Peyer's patch (tissue), 4 donors: ENCODE measurements around the gene HDAC4. TPM values are rescaled to one million over a fixed set of nuclear protein-coding genes. Genes with fewer than 3 reads are reported as not detected.

Source experiments
- DNase-seq, 3 donors: peaks; one replicate each; pipeline ENCODE4 v3.0.0-alpha.2; 2017 to 2019
- H3K27ac ChIP-seq, 4 donors: fragments of 200-600 bp; sonication (generic); one replicate each; pipeline ENCODE4 v1.5.1; 2016 to 2019
- H3K27me3 ChIP-seq, 2 donors: fragments of 200-600 bp; sonication (generic); one replicate each; pipeline ENCODE4 v1.5.1; 2019
- H3K36me3 ChIP-seq, 3 donors: fragments of 200-600 bp; sonication (generic); one replicate each; pipeline ENCODE4 v1.5.1; 2016 to 2019
- H3K4me1 ChIP-seq, 4 donors: fragments of 200-600 bp; sonication (generic); one replicate each; pipeline ENCODE4 v1.5.1; 2016 to 2019
- H3K4me3 ChIP-seq, 4 donors: fragments of 200-600 bp; sonication (generic); 1 replicate in 3 of 4; 2 replicates in 1 of 4; pipeline ENCODE4 v1.5.1; 2016 to 2019; ENCODE audit warnings: mild to moderate bottlenecking in 1 of 4
- H3K9me3 ChIP-seq, 4 donors: fragments of 200-600 bp; sonication (generic); one replicate each; pipeline ENCODE4 v1.5.1; 2016 to 2019; ENCODE audit warnings: mild to moderate bottlenecking in 1 of 4
- POLR2A ChIP-seq, 2 donors: fragments of 450-650 bp; IDR thresholded peaks; one replicate each; pipeline ENCODE4 v1.5.1; 2017; ENCODE audit warnings: antibody characterized with exemption in 2 of 2, mild to moderate bottlenecking in 2 of 2, moderate library complexity in 2 of 2
- total RNA-seq, 4 donors: library from RNA; depleted of rRNA; stranded (reverse); fragments of >200 nt; gene quantifications; one replicate each; pipeline ENCODE4 v1.1.0, GENCODE V29; 2016
- TF ChIP-seq, protein P1 (sequence below), 6 experiments: fragments of 450-650 bp in 4 of 6; fragments of 200-600 bp in 2 of 6; sonication (generic) in 1 of 6; IDR thresholded peaks; one replicate each; pipeline ENCODE4 v1.5.1; 2017 to 2019; ENCODE audit warnings: antibody characterized with exemption in 6 of 6, mild to moderate bottlenecking in 3 of 6, moderate library complexity in 1 of 6

HDAC4 gene
- total RNA-seq, 4 donors from 2014 or later, result 28.9 to 198 (median 102) TPM

DNA sequence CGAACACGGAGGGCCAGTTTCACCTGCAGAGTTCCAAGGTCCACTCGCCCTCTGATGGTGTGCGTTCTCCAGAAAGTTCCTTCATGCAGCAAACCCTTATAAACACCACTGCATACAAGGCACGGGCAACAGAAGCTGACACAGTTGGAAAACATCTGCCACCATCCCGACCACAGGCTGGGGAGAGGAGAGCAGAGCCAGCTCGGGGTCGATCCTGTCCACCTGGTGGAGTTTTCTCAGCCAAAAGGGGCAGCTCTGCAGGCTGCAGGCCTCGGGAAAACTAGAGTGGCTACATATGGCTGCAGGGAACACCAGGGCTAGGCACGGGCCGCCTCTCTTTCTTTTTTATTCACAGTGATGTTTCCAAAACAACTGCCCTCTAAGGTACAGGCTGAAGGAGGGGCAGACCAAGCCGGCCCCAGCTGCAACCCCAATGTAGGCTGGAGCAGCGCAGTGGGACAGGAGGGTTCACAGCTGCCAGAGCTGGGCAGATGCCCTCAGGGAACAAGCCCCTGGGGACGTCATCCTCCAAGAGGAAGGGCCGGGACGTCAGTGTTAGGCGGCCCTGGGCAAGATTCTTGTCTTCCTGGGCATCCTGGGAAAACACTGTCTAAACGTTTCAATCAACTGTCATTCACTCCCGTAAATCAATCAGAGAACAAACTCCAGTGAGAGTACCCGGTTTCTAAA lies 278.3 kb downstream of the HDAC4 start:
- Histone ChIP-seq H3K9me3 (no peaks in the 10 kb centered on the region), H3K27me3 (no peaks in the 10 kb centered on the region), H3K4me1 (no peaks in the 10 kb centered on the region), H3K27ac (no peak overlapping the region), H3K36me3 (peaks cover 0 to 33% (median 0%) of the 10 kb centered on the region in 3 donors), H3K4me3 (no peak overlapping the region)
- DNase-seq, result no peak
- no peak for TF ChIP-seq POLR2A (IDR thresholded peaks at IDR 0.05)
- TF ChIP-seq, protein P1, sequence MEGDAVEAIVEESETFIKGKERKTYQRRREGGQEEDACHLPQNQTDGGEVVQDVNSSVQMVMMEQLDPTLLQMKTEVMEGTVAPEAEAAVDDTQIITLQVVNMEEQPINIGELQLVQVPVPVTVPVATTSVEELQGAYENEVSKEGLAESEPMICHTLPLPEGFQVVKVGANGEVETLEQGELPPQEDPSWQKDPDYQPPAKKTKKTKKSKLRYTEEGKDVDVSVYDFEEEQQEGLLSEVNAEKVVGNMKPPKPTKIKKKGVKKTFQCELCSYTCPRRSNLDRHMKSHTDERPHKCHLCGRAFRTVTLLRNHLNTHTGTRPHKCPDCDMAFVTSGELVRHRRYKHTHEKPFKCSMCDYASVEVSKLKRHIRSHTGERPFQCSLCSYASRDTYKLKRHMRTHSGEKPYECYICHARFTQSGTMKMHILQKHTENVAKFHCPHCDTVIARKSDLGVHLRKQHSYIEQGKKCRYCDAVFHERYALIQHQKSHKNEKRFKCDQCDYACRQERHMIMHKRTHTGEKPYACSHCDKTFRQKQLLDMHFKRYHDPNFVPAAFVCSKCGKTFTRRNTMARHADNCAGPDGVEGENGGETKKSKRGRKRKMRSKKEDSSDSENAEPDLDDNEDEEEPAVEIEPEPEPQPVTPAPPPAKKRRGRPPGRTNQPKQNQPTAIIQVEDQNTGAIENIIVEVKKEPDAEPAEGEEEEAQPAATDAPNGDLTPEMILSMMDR (IDR thresholded peaks at IDR 0.05), result no peak

DNA sequence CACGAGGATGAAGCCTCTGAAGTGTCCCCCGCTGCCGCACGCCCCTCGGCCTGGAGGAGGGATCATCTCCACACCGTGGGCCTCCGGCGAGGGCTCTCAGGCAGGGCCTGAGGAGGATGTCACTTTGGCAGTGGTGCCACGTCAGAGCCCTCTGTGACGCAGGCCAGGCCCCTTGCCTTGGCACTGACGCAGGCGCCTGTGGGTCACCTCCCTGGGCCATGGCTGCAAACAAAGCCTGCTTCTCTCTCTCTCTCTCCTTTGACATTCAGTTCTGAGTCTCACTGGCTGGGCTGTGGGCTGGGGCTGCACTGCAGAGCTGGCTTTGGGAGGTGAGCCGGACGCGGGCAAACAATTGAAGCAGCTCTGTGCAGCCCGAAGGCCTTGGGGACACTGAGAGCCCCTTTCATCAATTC lies 279.2 kb downstream of the HDAC4 start:
- DNase-seq, result no peak
- Histone ChIP-seq H3K4me1 (no peaks in the 10 kb centered on the region), H3K27me3 (no peaks in the 10 kb centered on the region), H3K9me3 (no peaks in the 10 kb centered on the region), H3K36me3 (peaks cover 0 to 24% (median 0%) of the 10 kb centered on the region in 3 donors), H3K4me3 (no peak overlapping the region), H3K27ac (no peak overlapping the region)
- TF ChIP-seq, protein P1 (IDR thresholded peaks at IDR 0.05), result no peak
- TF ChIP-seq POLR2A (IDR thresholded peaks at IDR 0.05), result no peak

DNA sequence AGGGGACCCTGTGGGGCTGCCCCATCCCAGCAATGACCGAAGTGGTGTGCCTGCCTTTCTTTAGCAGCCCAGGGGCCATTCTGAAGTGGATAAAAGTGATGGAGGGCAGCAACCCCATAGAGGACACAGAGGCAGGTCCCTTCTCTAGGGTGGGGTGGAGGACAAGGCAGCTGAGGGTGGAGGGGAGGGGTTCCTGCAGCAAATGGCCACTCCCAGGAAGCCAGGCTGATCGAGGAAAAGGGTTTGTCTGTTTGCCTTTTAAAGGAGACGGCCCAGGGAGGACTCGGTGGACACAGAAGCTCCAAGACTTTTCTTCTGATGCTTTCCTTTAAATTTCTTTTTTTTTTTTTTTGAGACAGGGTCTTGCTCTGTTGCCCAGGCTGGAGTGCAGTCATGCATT lies 280.2 kb downstream of the HDAC4 start:
- Histone ChIP-seq H3K36me3 (peaks cover 0 to 14% (median 0%) of the 10 kb centered on the region in 3 donors), H3K27me3 (no peaks in the 10 kb centered on the region), H3K4me1 (no peaks in the 10 kb centered on the region), H3K27ac (no peak overlapping the region), H3K4me3 (no peak overlapping the region), H3K9me3 (no peaks in the 10 kb centered on the region)
- TF ChIP-seq, protein P1 (IDR thresholded peaks at IDR 0.05), result no peak
- no peak for TF ChIP-seq POLR2A (IDR thresholded peaks at IDR 0.05)
- DNase-seq, result no peak

DNA sequence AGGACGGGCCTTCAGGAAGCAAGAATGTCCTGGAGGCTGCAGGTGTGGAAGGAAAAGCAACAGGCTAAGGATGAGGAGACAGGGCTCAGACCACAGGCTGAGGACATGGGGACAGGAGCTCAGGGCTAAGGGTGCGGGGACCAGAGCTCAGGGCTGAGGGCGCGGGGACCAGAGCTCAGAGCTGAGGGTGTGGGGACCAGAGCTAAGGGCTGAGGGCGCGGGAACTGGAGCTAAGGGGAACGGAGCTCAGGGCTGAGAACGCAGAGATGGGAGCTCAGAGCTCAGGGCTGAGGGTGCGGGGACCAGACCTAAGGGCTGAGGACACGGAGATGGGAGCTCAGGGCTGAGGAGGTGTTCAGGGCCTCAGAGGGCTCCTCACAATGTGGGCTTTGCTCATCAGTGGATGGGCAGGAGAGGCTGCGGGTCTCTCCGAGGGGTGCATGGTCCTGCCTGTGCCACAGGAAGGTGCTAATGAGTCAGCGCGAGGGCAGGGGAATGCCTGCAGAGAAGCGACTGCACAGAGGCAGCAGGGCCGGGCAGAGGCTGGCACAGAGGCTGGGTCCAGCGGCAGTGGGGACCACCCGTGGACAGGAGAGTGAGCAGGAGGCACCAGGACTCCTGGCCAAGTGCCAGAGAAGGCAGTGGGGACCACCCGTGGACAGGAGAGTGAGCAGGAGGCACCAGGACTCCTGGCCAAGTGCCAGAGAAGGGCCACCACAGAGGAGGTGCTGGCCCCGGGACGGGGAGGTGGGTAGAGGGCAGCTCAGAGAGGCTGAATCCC lies 281.3 kb downstream of the HDAC4 start:
- Histone ChIP-seq H3K27me3 (no peaks in the 10 kb centered on the region), H3K9me3 (no peaks in the 10 kb centered on the region), H3K36me3 (peaks cover 0 to 4% (median 0%) of the 10 kb centered on the region in 3 donors), H3K27ac (no peak overlapping the region), H3K4me1 (no peaks in the 10 kb centered on the region), H3K4me3 (no peak overlapping the region)
- no peak for DNase-seq
- no peak for TF ChIP-seq POLR2A (IDR thresholded peaks at IDR 0.05)
- TF ChIP-seq, protein P1 (IDR thresholded peaks at IDR 0.05), result no peak

DNA sequence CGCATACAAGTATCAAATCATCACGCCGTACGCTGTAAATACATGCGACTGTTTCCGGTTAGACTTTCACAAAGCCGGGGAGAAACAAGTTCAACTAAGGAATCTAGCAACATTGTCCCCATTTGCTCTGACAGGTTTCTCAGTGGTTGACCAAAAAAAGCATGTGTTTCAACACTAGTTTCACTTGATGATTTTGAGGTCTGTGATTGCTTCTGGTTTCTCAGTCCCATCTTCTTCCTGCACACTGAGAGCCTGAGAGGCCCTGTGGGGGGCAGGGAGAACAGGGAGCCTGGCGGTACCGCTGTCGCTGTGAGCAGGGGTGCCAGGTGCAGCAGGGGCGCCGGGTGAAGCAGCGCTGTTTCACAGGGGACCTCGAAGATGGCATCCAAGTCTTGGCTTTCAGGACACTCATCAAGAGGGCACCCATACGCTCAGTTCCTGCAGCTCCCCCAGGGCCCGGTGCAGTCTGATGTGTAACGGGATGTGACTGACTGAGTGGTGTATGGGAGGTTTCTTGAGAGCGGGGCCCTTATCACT lies 282.1 kb downstream of the HDAC4 start:
- Histone ChIP-seq H3K9me3 (no peaks in the 10 kb centered on the region), H3K36me3 (peaks cover 0 to 4% (median 0%) of the 10 kb centered on the region in 3 donors), H3K4me1 (peaks cover 0 to 3% (median 0%) of the 10 kb centered on the region in 4 donors), H3K27ac (no peak overlapping the region), H3K4me3 (no peak overlapping the region), H3K27me3 (no peaks in the 10 kb centered on the region)
- TF ChIP-seq POLR2A (IDR thresholded peaks at IDR 0.05), result no peak
- TF ChIP-seq, protein P1 (IDR thresholded peaks at IDR 0.05), result no peak
- DNase-seq, result no peak
